ENCODE data around the gene ZSCAN2. TPM values are rescaled to one million over a fixed set of nuclear protein-coding genes. Genes with fewer than 3 reads are reported as not detected.

ZSCAN2 gene
- polyA plus RNA-seq, 3 donors from 2014 or later = 5.8 to 14.7 (median 6.8) TPM

DNA sequence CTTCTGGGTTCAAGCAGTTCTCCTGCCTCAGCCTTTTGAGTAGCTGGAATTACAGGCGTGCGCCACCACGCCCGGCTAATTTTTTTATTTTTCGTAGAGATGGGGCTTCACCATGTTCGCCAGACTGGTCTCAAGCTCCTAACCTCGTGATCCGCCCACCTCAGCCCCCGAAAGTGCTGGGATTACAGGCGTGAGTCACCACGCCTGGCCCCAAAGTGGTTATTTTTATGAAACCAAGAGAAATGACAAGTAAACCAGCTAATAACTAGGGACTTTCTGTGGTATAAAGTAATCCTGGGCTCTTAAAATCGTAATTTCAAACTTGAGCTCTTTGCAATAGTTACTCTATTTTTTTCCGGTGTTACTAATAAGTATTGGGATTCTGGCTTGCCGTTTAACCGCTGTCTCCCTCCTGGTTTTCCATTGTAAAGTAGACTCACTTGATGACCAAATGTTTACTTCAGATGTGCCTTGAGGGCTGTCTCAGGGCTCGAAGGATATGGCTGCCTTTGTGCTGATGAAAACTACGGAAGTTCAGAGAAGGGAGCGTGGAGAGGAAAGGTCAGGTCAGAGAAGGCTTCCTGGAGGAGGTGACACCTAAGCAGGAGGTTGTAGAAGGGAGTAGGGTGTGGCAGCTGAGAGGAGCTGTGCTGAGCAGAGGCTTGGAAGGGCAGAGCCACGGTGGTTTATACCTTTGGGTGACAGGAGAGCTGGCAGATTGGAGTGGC is 4.2 kb downstream of the ZSCAN2 start:
- Mint-ChIP-seq H3K9me3 (no peaks in the 10 kb centered on the region), H3K27me3 (ENCODE audit: low read depth in 3 of 3) (peaks cover 3 to 8% (median 4%) of the 10 kb centered on the region in 3 donors), H3K4me1 (peaks cover 24 to 35% of the 10 kb centered on the region in 2 donors), H3K27ac (peak overlapping the region in 3 of 6 donors; percentile 24 to 96 (median 95)), H3K4me3 (peak overlapping the region in 1 of 5 donors; percentile 77), H3K36me3 (peaks cover 6 to 31% (median 8%) of the 10 kb centered on the region in 3 donors)
- DNase-seq = peak in 1 of 3 donors; percentile 36

DNA sequence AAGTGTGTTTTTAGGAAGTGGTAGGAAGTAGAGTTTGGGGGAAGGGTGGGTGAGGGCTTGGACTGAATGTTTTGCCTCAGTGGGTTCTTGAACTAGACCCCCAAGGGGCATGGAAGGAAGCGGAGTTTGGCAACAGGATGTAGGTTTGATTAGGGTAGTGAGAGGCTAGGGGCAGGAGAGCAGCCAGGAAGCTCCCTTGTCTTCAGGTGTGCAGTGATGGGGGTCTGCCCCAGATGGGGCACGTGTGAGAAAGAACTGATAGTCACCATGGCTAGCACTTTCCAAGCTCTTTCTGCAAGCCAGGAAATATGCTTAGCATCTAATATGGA is 4.7 kb downstream of the ZSCAN2 start:
- H3K9me3 Mint-ChIP-seq = no peaks in the 10 kb centered on the region
- H3K4me3 Mint-ChIP-seq = peak overlapping the region in 1 of 5 donors; percentile 77
- peaks cover 6 to 31% (median 8%) of the 10 kb centered on the region in 3 donors for H3K36me3 Mint-ChIP-seq
- peaks cover 19 to 30% of the 10 kb centered on the region in 2 donors for H3K4me1 Mint-ChIP-seq
- peak overlapping the region in 4 of 6 donors; percentile 12 to 96 (median 55) for H3K27ac Mint-ChIP-seq
- peaks cover 3 to 4% (median 4%) of the 10 kb centered on the region in 3 donors for H3K27me3 Mint-ChIP-seq (ENCODE audit: low read depth in 3 of 3)
- DNase-seq = no peak

DNA sequence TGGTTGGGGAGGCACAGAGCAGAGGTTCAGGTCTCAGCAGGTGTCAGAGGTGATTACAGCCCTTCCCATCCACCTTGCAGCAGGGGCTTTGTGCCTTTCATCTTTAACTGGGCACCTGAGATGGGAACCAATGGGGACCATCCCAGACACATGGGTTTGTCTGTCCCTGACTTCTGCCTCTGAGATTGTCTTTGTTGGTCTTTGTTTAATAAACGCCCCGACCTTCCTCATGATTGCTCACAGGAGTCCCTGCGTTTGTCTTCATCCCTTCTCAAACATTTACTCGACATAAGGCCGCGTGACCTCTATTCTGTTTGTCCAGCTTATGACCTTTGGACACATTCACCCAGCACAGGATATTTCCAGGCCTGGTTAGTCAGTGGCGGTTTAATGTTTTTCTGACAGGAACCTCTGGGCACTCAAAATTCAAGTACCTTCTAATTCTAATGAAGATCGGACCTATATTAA is 5.9 kb downstream of the ZSCAN2 start:
- H3K4me1 Mint-ChIP-seq = peaks cover 14 to 27% of the 10 kb centered on the region in 2 donors

DNA sequence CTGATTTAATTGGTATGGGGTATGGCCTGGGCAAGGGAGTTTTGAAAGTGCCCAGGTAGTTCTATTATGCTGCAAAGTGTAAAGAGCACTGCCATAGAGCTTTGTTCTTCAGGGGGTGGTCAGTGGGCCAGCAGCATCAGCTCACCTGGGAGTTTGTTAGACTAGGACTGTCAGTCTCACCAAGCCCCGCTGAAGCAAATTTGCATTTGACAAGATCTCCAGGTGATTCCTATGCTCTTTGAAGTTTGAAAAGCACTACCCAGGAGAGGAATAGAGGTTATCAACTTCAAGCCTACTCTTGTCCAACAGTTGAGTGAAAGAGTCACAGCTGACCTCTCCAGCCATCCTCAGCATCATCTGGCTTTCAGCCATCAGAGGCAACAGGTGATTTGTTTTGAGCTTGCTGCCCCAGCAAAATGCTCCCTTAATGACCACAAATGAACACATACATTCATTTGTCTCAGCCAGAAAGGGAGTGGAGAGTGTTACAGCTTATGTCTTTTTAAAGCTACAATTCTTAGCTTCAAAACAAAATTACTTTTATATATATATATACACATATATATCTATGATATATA is 8.0 kb downstream of the ZSCAN2 start:
- Mint-ChIP-seq H3K4me3 (no peak overlapping the region), H3K9me3 (no peaks in the 10 kb centered on the region), H3K4me1 (peaks cover 11 to 31% of the 10 kb centered on the region in 2 donors), H3K36me3 (peaks cover 6 to 31% (median 12%) of the 10 kb centered on the region in 3 donors), H3K27ac (peak overlapping the region in 1 of 6 donors; percentile 11), H3K27me3 (ENCODE audit: low read depth in 3 of 3) (peaks cover 0 to 4% (median 1%) of the 10 kb centered on the region in 3 donors)
- no peak for DNase-seq

More for the DNA sequence above, 5.9 kb downstream of the ZSCAN2 start:
- Mint-ChIP-seq H3K4me3 (peak overlapping the region in 1 of 5 donors; percentile 16), H3K36me3 (peaks cover 6 to 31% (median 9%) of the 10 kb centered on the region in 3 donors), H3K27me3 (ENCODE audit: low read depth in 3 of 3) (peaks cover 0 to 4% (median 1%) of the 10 kb centered on the region in 3 donors), H3K27ac (peak overlapping the region in 2 of 6 donors; percentile 65 to 96), H3K9me3 (no peaks in the 10 kb centered on the region)
- DNase-seq = no peak

DNA sequence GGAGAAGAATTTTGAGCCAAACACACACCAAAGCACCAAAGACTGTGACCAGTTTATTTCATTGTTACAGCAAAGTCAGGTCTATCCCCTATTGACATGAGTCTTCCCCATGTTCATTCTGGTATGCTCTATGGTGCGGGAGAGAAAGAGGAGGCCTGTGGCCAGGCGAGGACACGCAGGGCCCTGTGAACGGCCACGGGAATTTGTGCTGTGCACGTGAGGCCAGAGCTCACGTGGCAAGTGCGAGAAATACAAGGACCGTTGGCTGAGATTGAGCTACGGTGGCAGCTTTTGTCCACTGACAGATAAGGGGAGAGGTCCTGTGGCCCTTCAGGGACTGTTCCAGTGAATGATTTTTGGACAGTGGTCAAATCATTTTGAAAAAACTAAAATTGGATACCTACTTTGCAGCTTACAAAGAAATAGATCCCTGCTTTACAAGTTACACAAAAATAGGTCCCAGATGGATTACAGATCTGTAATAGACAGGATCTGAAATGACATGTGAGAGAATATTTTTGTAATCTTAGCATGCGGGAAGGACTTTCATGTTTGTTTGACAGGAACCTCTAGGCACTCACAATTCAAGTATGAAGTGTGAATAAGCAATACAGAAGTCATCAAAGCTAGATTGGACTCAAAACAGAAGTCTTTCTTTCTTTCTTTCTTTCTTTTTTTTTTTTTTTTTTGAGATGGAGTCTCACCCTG is 9.2 kb downstream of the ZSCAN2 start:
- Mint-ChIP-seq H3K9me3 (no peaks in the 10 kb centered on the region), H3K27me3 (ENCODE audit: low read depth in 3 of 3) (peaks cover 0 to 4% (median 1%) of the 10 kb centered on the region in 3 donors), H3K27ac (no peak overlapping the region), H3K4me3 (no peak overlapping the region), H3K4me1 (peaks cover 9 to 25% of the 10 kb centered on the region in 2 donors), H3K36me3 (peaks cover 6 to 27% (median 16%) of the 10 kb centered on the region in 3 donors)
- no peak for DNase-seq

DNA sequence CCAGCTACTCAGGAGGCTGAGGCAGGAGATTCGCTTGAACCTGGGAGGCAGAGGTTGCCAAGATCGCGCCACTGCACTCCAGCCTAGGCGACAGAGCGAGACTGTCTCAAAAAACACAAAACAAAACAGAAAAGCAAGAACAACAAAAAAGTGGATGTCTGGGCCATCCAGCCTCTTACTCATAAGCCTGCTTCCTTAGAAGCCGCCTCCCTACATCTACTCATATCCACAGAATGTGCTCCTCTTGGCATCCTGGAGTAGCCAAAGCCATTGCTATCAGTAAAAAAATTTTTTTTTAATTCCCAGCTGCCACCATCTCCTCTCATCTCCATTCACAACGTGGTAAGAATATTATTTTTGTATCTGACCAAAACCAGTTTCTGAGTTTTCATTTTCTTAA is 10.8 kb downstream of the ZSCAN2 start:
- no peaks in the 10 kb centered on the region for H3K9me3 Mint-ChIP-seq
- H3K36me3 Mint-ChIP-seq = peaks cover 3 to 20% (median 11%) of the 10 kb centered on the region in 3 donors
- H3K27me3 Mint-ChIP-seq (ENCODE audit: low read depth in 3 of 3) = peaks cover 0 to 4% (median 1%) of the 10 kb centered on the region in 3 donors
- H3K4me1 Mint-ChIP-seq = peaks cover 0 to 8% of the 10 kb centered on the region in 2 donors
- DNase-seq = no peak
- no peak overlapping the region for H3K4me3 Mint-ChIP-seq
- H3K27ac Mint-ChIP-seq = no peak overlapping the region

DNA sequence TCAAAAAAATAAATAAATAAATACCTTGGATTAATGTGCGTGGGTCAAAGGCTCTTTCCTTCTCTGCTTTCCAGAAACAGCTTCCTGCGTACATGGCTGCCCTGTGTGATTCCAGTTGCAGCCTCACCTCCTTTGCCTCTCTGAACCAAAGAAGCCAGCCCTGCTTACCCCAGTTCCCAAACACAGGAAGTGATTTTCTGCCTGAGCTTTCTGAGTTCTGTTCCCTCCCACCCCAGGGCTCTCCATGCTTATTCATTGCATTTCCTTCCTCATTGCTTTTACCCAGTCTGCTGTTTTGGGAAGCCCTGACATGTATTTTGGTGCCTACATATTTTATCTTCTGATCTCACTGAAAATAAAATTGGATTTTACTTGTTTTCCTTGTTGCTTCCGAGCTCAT is 15.4 kb downstream of the ZSCAN2 start:
- peaks cover 0 to 1% (median 0%) of the 10 kb centered on the region in 3 donors for H3K27me3 Mint-ChIP-seq (ENCODE audit: low read depth in 3 of 3)
- H3K9me3 Mint-ChIP-seq = peaks cover 0 to 12% (median 11%) of the 10 kb centered on the region in 6 donors
- H3K4me3 Mint-ChIP-seq = no peak overlapping the region
- H3K36me3 Mint-ChIP-seq = peaks cover 13 to 26% (median 24%) of the 10 kb centered on the region in 3 donors
- DNase-seq = no peak
- peaks cover 0 to 5% of the 10 kb centered on the region in 2 donors for H3K4me1 Mint-ChIP-seq
- peak overlapping the region in 1 of 6 donors; percentile 51 for H3K27ac Mint-ChIP-seq

DNA sequence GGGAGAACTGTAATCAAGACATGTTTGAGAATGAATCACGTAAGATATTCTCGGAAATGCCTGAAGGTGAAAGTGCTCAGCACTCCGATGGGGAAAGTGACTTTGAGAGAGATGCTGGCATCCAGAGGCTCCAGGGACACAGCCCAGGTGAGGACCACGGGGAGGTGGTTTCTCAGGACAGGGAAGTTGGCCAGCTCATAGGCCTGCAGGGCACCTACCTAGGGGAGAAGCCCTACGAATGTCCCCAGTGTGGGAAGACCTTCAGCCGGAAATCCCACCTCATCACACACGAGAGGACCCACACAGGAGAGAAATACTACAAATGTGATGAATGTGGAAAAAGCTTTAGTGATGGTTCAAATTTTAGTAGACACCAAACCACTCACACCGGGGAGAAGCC is 19.8 kb downstream of the ZSCAN2 start:
- no peak for DNase-seq
- H3K27me3 Mint-ChIP-seq (ENCODE audit: low read depth in 3 of 3) = no peaks in the 10 kb centered on the region
- no peaks in the 10 kb centered on the region for H3K4me1 Mint-ChIP-seq
- no peak overlapping the region for H3K4me3 Mint-ChIP-seq
- no peak overlapping the region for H3K27ac Mint-ChIP-seq
- peaks cover 30 to 53% (median 46%) of the 10 kb centered on the region in 3 donors for H3K36me3 Mint-ChIP-seq
- peaks cover 2 to 24% (median 22%) of the 10 kb centered on the region in 6 donors for H3K9me3 Mint-ChIP-seq

DNA sequence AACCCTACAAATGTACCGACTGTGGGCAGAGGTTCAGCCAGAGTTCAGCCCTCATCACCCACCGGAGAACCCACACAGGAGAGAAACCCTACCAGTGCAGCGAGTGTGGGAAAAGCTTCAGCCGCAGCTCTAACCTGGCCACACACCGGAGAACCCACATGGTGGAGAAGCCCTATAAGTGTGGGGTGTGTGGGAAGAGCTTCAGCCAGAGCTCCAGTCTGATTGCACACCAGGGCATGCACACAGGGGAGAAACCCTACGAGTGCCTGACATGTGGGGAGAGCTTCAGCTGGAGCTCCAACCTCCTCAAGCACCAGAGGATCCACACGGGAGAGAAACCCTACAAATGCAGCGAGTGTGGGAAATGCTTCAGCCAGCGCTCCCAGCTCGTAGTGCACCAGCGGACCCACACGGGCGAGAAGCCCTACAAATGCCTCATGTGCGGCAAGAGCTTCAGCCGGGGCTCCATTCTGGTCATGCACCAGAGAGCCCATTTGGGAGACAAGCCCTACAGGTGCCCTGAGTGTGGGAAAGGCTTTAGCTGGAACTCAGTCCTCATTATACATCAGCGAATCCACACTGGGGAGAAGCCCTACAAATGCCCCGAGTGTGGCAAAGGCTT is 20.7 kb downstream of the ZSCAN2 start:
- Mint-ChIP-seq H3K27ac (no peak overlapping the region), H3K9me3 (peaks cover 2 to 24% (median 22%) of the 10 kb centered on the region in 6 donors), H3K27me3 (ENCODE audit: low read depth in 3 of 3) (no peaks in the 10 kb centered on the region), H3K4me3 (no peak overlapping the region), H3K36me3 (peaks cover 30 to 50% (median 47%) of the 10 kb centered on the region in 3 donors), H3K4me1 (no peaks in the 10 kb centered on the region)
- no peak for DNase-seq

DNA sequence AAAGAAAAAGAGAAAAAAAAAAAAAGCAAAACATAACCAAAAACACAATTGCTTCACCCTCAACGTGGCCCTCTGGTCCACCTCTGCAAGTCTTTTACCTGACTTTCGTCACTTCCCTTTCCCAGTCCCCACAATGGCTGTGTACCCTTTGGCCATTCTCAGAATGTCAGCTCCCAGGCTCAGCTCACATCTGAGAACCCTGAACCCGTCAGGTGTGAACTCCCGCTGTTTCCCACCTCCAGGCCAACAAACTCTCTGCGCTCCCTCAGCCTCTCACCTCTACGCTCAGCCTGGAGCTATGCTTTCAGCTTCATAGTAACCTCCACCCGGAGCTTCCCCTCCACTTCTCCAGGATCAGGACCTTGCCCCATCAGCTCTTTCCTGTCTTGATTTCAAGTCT is 23.6 kb downstream of the ZSCAN2 start:
- Mint-ChIP-seq H3K9me3 (peaks cover 2 to 24% (median 22%) of the 10 kb centered on the region in 6 donors), H3K4me3 (no peak overlapping the region), H3K27ac (peak overlapping the region in 1 of 6 donors; percentile 37), H3K4me1 (no peaks in the 10 kb centered on the region), H3K36me3 (peaks cover 30 to 48% (median 47%) of the 10 kb centered on the region in 3 donors), H3K27me3 (ENCODE audit: low read depth in 3 of 3) (no peaks in the 10 kb centered on the region)
- DNase-seq = no peak

DNA sequence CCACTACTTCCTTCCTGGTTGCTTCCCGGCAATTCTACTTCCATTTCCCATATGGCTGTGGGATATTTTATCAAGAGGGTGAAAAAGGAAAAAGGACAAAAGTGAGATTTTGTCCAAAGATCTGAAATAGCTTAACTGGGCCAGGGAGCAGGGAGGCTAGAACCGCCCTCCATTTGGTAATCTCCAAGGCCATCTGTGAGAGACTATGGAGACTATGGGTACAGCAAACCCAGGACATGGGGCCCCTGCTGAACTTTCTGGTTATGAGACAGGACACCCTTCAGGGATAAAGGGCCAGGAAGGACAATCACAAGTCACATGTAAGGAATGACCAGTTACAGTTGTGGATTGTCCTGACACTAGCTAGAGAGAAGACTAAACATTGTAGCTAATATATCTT is 24.3 kb downstream of the ZSCAN2 start:
- H3K27me3 Mint-ChIP-seq (ENCODE audit: low read depth in 3 of 3) = no peaks in the 10 kb centered on the region

DNA sequence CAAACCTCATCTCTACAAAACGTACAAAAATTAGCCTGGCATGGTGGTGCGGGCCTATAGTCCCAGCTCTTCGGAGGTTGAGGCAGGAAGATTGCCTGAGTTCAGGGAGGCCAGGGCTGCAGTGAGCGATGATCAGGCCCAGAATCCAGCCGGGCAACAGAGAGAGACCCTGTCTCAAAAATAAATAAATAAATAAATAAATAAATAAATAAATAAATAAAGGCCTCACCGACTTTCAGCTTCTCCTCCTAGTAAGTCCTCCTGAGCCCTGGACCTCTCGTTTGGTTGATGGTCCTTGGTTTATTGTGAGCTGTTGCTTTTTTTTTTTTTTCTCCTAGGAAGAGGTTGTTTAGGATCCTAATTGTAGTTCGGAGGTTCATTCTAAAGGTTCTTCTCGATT is 28.2 kb downstream of the ZSCAN2 start:
- DNase-seq = no peak
- Mint-ChIP-seq H3K4me1 (peaks cover 26 to 30% of the 10 kb centered on the region in 2 donors), H3K27me3 (ENCODE audit: low read depth in 3 of 3) (peaks cover 3 to 13% (median 9%) of the 10 kb centered on the region in 3 donors), H3K4me3 (peak overlapping the region in 2 of 5 donors; percentile 8 to 44), H3K36me3 (peaks cover 0 to 14% (median 10%) of the 10 kb centered on the region in 3 donors), H3K27ac (peak overlapping the region in 1 of 6 donors; percentile 45), H3K9me3 (no peaks in the 10 kb centered on the region)

More for the DNA sequence above, 24.3 kb downstream of the ZSCAN2 start:
- no peak for DNase-seq
- no peak overlapping the region for H3K4me3 Mint-ChIP-seq
- no peaks in the 10 kb centered on the region for H3K4me1 Mint-ChIP-seq
- peaks cover 28 to 44% (median 41%) of the 10 kb centered on the region in 3 donors for H3K36me3 Mint-ChIP-seq
- H3K9me3 Mint-ChIP-seq = peaks cover 2 to 24% (median 22%) of the 10 kb centered on the region in 6 donors
- H3K27ac Mint-ChIP-seq = no peak overlapping the region

DNA sequence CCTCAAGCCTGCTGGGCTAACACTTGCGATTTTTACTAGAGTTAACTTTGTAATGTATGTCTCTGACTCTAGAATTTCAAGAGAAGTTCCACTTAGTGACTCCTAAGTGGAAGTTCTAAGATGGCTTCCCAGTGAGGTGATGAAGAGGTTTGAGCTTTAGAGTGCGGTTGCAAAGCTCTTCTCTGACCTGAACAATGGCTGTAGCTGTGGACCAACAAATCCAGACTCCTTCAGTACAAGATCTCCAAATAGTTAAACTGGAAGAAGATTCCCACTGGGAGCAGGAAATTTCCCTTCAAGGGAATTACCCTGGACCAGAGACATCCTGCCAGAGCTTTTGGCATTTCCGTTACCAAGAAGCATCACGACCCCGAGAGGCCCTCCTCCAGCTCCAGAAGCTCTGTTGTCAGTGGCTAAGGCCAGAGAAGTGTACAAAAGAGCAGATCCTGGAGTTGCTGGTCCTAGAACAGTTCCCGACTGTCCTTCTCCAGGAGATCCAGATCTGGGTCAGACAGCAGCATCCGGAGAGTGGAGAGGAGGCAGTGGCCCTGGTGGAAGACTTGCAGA is 31.0 kb downstream of the ZSCAN2 start:
- Mint-ChIP-seq H3K27ac (peak overlapping the region; percentile 95 to 98 (median 97)), H3K9me3 (no peaks in the 10 kb centered on the region), H3K4me1 (peaks cover 45 to 53% of the 10 kb centered on the region in 2 donors), H3K4me3 (peak overlapping the region; percentile 94 to 99 (median 96)), H3K27me3 (ENCODE audit: low read depth in 3 of 3) (peaks cover 3 to 13% (median 9%) of the 10 kb centered on the region in 3 donors), H3K36me3 (no peaks in the 10 kb centered on the region)
- no peak for DNase-seq
